Measurements from ENCODE around the gene MMAB. TPM values are rescaled to one million over a fixed set of nuclear protein-coding genes. Genes with fewer than 3 reads are reported as not detected.
"Not testable (repeated sequence)": the region's sequence is repeated elsewhere in the genome, so short reads cannot be mapped to it uniquely, and the experiment has no call there.

MMAB gene
- total RNA-seq, 4 donors from 2014 or later: 22.3 to 39.6 (median 31.1) TPM

GRCh38 chr12:109605016-109605415 lies 31.7 kb upstream of the MMAB start:
- ATAC-seq: no peak
- Histone ChIP-seq H3K27me3 (peaks cover 62% of the 10 kb centered on the region), H3K4me1 (peaks cover 0 to 14% (median 0%) of the 10 kb centered on the region in 3 donors), H3K27ac (no peak overlapping the region), H3K4me3 (no peak overlapping the region), H3K36me3 (no peaks in the 10 kb centered on the region), H3K9me3 (no peaks in the 10 kb centered on the region)
- TF ChIP-seq CTCF (IDR thresholded peaks at IDR 0.05): no peak
- no peak for TF ChIP-seq POLR2A (IDR thresholded peaks at IDR 0.05)
- no peak for TF ChIP-seq EP300 (IDR thresholded peaks at IDR 0.05)
- no peak for TF ChIP-seq POLR2AphosphoS5 (IDR thresholded peaks at IDR 0.05)
- WGBS, 2 donors (ENCODE audit: low coverage in 1 of 2): 80 to 93% methylated on average over 2 to 4 of the region's 5 CpGs

GRCh38 chr12:109604132-109604585 lies 30.9 kb upstream of the MMAB start:
- H3K27me3 ChIP-seq: peaks cover 53% of the 10 kb centered on the region
- no peak for TF ChIP-seq CTCF (IDR thresholded peaks at IDR 0.05)
- no peak for TF ChIP-seq POLR2AphosphoS5 (IDR thresholded peaks at IDR 0.05)
- H3K4me3 ChIP-seq: no peak overlapping the region
- H3K9me3 ChIP-seq: no peaks in the 10 kb centered on the region
- WGBS, 2 donors (ENCODE audit: low coverage in 1 of 2): 83 to 100% methylated on average over 2 of the region's 3 CpGs
- no peak for ATAC-seq
- H3K27ac ChIP-seq: no peak overlapping the region
- peaks cover 0 to 14% (median 0%) of the 10 kb centered on the region in 3 donors for H3K4me1 ChIP-seq
- H3K36me3 ChIP-seq: no peaks in the 10 kb centered on the region

GRCh38 chr12:109602132-109602531 lies 28.8 kb upstream of the MMAB start:
- WGBS, 2 donors (ENCODE audit: low coverage in 1 of 2): 96% methylated on average over 4 of the region's 5 CpGs; no CpG with 5 or more reads in 1 of the 2 donors
- not testable (repeated sequence) for H3K4me3 ChIP-seq, H3K9me3 ChIP-seq, H3K36me3 ChIP-seq, H3K27ac ChIP-seq, ATAC-seq
- Histone ChIP-seq H3K4me1 (peaks cover 0 to 26% (median 5%) of the 10 kb centered on the region in 3 donors), H3K27me3 (peaks cover 34% of the 10 kb centered on the region)

- 67 to 92% methylated on average over 1 to 7 of the region's 8 CpGs for WGBS, 2 donors (ENCODE audit: low coverage in 1 of 2)
- Histone ChIP-seq H3K4me3 (no peak overlapping the region), H3K27ac (no peak overlapping the region), H3K9me3 (no peaks in the 10 kb centered on the region), H3K27me3 (peaks cover 30% of the 10 kb centered on the region), H3K36me3 (peaks cover 0 to 5% of the 10 kb centered on the region in 2 donors), H3K4me1 (peaks cover 0 to 21% (median 5%) of the 10 kb centered on the region in 3 donors)
- no peak for TF ChIP-seq CTCF (IDR thresholded peaks at IDR 0.05)
- no peak for TF ChIP-seq POLR2AphosphoS5 (IDR thresholded peaks at IDR 0.05)
- TF ChIP-seq POLR2A (IDR thresholded peaks at IDR 0.05): no peak
- no peak for TF ChIP-seq EP300 (IDR thresholded peaks at IDR 0.05)
- ATAC-seq: no peak
Observed at GRCh38 chr12:109601557-109601956, 28.3 kb upstream of the MMAB start.

GRCh38 chr12:109600995-109601394 lies 27.7 kb upstream of the MMAB start:
- H3K4me3 ChIP-seq: no peak overlapping the region
- H3K36me3 ChIP-seq: peaks cover 0 to 10% of the 10 kb centered on the region in 2 donors
- H3K9me3 ChIP-seq: no peaks in the 10 kb centered on the region
- peaks cover 24% of the 10 kb centered on the region for H3K27me3 ChIP-seq
- ATAC-seq: no peak
- H3K27ac ChIP-seq: no peak overlapping the region
- H3K4me1 ChIP-seq: peaks cover 0 to 16% (median 5%) of the 10 kb centered on the region in 3 donors
- no peak for TF ChIP-seq POLR2AphosphoS5 (IDR thresholded peaks at IDR 0.05)
- TF ChIP-seq POLR2A (IDR thresholded peaks at IDR 0.05): no peak
- TF ChIP-seq CTCF (IDR thresholded peaks at IDR 0.05): no peak
- no peak for TF ChIP-seq EP300 (IDR thresholded peaks at IDR 0.05)
- 38 to 100% methylated on average over 1 of the region's 8 CpGs for WGBS, 2 donors (ENCODE audit: low coverage in 1 of 2)

Data from gastroesophageal sphincter (tissue), 4 donors.